GM19324 (cell line): Measurements from ENCODE around the gene ZNF3.

Experiments used
- ATAC-seq: cut with Tn5 transposase; IDR thresholded peaks from one replicate; pipeline ENCODE4 v1.9.1; 2021; ENCODE audit warnings: mild to moderate bottlenecking, moderate library complexity; ENCODE audit not compliant: unreplicated experiment, low FRiP score

The ZNF3 gene

DNA sequence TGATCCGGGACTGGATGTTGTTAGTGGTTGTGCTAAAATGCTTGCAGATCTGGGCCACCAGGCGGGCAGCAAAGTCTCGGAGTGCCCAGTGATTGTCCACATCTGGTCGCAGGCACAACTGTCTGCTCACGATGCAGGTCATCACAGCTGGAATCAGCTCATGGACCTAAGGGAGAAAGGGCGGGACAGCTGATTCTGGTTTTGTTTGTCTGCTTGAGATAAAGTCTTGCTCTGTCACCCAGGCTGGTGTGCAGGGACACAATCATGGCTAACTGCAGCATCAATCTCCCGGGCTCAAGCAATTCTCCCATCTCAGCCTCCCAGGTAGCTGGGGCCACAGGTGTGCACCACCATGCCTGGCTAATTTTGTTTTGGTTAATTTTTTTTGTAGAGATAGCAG is 29.6 kb upstream of the ZNF3 start:
- no peak for ATAC-seq

DNA sequence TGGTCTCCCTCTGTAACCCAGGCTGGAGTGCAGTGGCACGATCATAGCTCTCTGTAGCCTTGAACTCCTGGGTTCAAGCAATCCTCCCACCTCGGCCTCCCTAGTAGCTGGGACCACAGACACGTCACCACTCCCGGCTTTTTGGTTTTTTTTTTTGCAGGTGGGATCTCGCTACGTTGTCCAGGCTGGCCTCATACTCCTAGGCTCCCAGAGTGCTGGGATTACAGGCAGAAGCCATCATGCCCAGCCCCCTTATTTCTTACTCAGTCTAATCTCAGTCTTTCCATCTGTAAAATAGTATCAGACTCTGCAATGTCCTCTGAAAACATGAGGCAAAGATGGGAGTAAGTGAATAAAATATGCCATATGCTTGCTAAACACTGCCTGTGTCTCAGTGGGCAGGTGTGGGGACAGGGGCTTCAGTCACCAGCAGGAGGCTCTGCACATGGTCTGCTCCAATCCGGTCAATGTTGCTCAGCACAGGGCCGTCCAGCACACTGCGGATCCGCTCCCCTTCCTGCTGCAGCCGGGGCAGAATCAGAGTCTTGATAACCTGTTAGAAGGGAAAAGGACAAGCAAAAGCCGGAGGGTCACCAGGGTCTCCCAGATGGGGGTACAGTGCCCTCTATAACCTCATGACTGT is 28.1 kb upstream of the ZNF3 start:
- no peak for ATAC-seq

DNA sequence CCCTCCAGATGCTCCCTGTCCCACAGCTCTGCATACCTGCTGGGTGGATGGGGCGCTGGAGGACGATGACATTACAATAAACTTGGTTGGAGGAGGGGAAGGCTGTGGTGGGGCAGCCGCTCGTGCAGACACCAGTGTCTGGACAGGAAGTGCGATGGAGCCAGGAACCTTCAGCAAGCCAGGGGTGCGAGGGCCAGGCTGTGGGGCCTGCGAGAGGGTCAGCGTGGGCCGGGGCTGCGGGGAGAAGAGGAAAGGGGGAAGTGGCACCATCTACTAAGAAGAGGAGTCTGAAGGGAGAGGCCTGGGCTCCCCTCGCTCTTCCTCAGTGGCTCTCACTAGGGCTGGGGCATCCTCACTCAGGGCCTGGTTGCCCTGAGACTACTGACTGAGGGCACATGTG is 26.4 kb upstream of the ZNF3 start:
- ATAC-seq = no peak

DNA sequence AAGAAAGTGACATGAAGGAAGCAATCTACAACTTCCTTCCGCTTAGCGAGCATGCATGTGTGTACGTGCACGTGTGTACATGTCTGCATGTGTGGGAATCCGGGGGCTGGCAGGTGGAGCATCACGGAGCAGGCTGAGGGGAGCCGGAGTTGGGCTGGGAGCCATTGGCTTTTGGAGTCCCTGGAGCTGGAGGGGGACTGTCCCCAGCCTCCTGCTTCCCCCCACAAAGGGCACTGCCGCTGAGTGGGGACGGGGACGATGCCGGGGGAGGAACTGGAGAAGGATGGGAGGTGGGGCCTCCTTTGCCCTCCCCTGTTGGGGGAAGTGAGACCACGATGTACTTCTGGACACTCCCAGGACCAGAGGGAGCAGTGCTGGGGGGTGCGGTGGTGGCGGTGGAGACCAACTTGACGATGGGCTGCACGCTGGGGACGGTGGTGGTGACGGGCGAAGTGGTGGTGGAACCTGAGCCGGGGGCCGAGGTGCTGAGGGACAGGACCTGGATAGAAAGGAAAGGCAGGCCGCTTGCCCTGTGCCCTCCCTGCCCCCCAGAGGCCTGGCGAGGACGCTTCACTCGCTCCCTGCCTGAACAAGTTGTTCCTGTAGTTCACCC is 25.7 kb upstream of the ZNF3 start:
- ATAC-seq = no peak

DNA sequence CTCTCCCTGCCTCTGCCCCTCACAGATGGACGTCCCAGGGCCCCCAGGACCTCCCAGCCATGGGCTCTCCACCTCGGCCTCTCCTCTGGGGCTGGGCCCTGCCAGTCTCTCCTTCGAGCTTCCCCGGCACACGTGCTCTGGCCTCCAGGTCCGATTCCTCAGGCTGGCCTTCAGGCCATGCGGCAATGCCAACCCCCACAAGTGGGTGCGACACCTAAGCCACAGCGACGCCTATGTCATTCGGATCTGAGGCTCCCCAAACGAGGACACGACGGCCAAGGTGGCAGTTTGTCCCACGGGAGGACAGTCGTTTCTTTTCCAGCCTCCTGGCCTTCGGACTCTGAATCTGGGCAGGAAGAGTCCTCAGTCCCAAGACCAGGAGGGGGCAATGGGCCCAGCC is 25.1 kb upstream of the ZNF3 start:
- ATAC-seq = no peak

DNA sequence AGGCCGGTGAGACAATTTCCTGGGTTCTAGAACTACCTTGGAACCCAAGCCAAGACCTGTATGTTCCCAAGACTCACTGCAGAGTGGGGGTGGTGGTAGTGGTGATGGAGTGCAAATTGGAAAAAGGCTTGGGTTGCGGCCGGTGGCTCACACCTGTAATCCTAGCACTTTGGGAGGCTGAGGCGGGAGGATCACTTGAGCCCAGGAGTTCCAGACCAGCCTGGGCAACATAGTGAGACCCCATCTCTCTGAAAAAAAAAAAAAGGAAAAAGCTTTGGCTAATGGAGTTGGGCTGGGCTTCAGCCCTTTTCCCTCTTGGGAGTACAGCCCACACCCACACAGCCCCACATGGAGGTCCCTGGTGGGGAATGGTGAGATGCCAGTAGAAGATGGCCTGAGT is 24.0 kb upstream of the ZNF3 start:
- ATAC-seq = no peak

DNA sequence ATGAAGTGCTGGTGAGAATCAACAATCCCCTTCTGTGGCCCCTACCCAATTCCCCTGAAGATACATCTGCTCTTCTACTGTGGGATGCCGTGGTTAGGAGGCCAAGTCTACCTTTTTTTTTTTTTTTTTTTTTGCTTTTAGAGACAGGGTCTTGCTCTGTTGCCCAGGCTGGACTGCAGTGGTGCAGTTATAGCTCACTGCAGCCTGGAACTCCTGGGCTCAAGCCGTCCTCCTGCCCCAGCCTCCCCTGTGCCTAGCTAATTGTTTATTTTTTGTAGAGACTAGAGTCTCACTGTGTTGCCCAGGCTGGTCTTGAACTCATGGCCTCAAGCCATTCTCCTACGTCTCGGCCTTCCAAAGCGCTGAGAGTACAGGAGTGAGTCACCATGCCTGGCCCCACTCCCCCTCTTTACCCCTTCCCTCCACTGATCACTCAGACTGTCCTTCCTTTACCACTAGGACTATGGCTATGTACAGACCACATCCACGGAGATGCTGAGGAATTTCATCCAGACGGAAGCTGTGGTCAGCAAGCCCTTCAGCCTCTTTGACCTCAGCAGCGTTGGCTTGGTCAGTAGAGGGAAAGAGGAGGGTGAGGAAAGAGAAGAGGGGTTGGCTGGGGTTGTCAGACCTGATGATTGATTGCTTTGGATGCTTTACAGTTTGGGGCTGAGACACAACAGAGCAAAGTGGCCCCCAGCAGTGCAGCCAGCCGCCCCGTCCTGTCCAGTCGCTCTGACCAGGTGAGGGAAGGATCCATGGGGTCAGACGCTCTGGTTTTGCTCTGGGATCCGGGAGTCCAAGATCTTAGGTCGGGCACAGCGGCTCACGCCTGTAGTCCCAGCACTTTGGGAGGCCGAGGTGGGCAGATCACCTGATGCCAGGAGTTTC is 21.7 kb upstream of the ZNF3 start:
- ATAC-seq = no peak

DNA sequence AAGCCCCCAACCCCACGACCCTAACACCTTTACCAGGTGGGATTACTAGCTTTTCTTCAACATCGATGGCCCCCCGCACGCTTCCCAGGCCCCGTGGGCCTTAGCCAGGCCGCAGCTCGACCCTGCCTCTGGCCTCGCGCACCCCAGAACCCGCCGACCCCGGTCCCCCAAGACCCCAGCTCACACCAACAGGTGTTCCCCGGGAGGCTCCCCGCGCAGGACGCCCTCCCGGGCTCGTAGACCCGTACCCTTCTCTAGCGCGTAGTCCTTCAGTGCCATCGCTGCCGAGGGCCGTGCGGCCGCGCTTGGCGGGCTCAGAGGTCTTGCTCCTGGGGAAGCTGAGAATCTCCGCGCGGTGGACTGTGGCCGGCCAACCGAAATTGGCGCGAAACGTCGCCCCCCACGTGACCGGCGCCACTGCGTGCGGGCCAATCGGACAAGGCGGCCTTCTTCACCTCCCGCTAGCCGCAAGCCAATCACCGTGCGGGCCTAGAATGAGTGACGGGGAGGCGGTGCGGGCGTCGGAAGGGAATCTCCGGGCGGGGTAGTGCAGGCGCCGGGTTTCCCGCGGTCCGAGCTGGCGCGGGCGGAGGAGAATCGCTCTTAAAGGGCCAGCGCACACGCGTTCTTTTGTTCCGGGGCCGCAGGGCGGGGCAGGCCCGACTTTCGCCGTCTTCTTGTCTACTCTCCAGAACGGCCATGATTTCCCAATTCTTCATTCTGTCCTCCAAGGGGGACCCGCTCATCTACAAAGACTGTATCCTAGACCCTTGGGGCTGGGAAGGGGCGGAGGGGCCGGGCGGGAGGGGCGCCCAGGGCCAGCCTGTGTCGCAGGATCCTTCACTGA is 19.7 kb upstream of the ZNF3 start, which contains the start of the genes AP4M1 and MCM7:
TSS of gene AP4M1 (plus strand) at position 628 of the 847 bp plus-strand sequence. CDS start at position 700, 72 bp downstream.
TSS of gene MCM7 (minus strand) at position 382 of the 847 bp plus-strand sequence. CDS start at position 279, 103 bp downstream.
- peak; percentile 83 for ATAC-seq

DNA sequence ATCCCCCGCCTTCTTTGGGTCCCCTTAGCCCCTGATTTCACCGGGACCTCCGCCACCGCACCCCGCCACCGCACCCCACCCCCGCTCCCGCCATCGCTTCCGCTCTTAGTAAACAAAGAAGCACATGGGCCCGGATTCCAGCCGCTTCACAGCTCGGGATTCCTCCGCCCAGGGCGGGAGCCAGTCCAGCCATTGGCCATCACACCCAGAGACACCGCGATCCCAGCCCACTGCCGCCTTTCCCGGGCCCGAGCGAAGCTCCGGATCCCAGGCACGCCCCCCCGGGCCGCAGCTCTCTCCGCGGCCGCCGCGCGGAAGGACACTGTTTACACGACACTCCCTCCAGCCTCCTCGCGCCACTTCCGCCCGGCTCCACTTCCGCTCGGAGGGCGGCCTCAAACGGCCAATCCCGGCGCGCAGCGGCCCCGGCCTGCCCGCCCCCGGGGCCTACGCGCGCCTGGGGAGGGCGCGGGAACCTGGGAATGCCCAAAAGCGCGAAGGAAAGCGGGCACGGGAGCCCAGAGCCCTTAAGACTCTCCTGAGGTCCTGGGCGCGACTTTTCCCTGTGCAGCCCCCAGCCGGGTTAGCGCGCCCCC is 19.0 kb upstream of the ZNF3 start:
- peak; percentile 75 for ATAC-seq

DNA sequence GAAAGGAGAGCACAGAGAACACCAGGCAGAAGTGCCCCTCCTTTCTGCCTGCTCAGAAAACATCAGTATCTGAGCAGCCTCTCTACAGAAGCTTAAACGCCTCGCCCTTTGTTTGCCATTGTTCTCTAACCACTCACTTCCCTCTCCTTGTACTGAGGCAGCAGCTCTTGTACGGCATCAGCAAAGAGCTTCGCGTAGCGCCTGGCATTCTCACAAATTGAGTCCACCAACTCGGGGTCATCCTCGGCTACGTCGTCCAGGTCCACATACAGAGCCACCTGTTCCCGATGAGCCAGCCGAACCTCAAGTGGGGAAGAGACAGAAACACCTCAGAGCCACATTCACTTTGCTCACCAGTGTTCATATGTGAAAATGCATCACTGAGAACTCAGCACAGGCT is 17.9 kb upstream of the ZNF3 start:
- no peak for ATAC-seq

DNA sequence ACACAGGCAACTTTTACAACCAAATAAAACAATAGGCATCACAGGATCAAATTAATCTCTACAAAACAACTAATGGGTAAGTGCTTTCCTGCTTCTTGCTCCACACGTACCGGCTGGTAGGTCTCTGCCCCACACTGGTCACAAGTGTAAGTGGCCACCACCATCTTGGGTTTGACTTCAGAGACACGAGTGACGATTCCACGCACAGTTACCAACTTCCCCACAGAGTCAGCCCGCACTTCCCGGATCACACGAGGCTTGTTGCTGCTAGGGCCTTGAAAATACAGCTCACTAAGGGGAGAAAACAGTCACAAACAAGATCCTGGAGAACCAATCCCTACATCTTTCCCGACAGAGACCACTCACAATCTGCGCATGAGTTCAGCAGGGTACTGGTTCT is 17.4 kb upstream of the ZNF3 start:
- no peak for ATAC-seq

DNA sequence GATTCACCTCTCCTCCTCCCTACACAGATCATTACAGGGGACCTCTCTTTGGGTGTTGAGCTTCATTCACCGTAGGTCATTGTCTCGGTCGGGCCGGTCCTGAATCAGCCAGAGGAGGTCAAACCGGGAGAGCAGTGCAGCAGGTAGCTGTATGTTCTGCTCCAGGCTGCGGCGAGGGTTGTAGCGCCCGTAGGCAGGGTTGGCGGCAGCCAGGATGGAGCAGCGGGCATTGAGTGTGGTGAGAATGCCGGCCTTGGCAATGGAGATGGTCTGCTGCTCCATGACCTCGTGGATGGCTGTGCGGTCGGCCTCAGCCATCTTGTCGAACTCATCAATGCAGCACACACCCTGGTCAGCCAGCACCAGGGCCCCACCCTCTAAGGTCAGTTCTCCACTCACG is 14.2 kb upstream of the ZNF3 start:
- no peak for ATAC-seq

DNA sequence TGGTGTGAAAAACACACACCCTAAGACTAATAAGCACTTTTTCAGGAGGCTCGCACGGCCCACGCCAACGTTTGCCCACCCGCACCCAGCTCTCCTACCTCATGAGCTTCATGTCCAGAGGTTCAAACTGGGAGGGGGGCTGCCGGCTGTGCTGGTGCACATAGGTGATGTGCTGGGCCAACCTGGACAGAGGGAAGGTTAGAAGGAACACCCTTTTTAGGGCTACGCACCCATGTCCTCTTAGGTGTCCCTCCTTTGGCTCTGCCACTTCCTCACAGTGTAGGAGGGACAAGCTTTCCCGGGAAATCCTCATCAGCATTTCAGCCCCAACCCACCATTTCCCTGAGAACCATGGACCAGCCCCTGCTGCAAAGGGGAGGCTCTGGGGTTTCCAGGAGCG is 13.8 kb upstream of the ZNF3 start:
- ATAC-seq = no peak

DNA sequence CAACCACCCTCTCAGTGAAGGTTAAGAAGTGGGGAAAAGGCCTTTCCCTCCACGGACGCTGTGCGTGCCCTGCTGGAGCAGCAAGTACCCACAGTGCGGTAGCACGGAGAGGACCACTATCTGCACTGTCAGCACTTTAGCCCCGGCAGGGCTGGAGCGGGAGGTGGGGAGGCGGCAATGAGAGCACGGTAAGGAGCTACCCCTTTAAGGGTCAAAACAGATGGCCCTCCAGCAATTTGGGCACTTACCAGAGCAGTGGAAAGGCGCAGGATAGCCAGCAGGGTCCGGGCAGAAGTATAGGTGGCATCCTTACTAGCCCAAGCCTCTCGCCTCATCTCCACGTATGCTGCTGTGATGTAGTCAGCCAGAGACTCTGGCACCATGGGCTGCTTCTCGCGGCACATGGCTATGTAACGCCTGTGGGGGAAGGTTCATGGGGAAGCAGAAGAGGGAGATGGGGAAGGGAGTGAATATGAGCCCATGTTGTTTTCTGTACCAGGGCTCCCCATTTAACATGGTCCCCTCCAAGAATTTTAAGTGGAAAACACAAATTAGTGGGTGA is 12.5 kb upstream of the ZNF3 start:
- no peak for ATAC-seq

DNA sequence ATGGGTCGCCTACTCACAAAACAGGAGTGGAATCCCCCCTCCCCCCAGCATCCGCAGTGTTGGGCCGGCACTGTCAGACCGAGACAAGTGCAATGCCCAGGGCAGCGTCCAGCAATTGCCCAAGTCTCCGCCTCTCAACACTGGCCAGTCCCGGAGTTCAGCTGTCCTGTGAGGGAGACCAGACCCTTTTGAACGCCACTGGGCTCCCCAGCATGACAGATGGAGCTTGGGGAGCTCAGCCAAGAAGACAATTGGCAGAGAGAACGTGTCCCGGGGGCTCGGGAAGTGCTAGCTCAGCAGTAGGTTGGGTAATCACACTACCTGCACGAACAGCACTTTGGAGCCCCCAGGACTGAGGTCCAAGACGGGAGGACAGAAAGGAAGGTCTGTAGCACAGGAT is 12.0 kb upstream of the ZNF3 start:
- ATAC-seq = no peak

DNA sequence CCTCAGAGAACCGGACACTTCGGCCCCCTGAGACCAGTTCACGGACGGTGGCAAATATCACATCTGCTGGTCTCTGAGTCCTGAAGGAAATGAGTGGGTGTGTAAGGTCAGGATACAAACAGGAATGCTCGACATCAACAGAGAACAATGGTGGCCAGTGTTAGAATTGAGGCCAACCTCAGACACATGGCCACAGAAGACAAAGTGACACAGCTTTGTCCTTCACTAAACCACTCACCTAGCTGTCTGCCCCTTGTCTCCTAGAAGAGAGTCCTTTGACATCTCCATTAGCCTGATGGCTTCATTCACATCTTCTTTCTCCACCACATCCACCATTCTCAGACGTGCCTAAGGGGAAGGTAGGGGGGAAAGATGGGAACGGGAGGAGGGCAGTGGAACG is 11.5 kb upstream of the ZNF3 start:
- no peak for ATAC-seq

DNA sequence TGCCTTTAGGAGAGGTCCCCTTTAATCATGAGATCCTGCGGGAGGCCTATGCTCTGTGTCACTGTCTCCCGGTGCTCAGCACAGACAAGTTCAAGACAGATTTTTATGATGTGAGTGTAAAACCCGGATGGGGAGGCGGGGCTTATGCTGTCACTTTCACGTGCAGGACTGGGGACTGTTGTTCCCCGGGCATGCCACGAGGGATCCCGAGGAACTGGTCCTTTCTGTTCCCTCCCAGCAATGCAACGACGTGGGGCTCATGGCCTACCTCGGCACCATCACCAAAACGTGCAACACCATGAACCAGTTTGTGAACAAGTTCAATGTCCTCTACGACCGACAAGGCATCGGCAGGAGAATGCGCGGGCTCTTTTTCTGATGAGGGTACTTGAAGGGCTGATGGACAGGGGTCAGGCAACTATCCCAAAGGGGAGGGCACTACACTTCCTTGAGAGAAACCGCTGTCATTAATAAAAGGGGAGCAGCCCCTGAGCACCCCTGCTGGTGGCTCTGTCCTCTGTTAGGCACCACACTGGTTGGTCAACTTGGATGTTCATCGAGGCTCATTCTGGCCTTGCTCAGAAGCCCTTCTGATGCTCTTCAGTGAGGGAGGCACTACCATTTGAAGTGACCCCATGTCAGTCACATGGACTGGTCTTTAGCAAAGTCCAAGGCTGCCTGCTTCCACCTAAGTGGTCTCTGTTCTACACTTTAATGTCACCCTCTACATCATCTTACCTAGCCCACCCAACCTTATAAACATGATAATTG is 10.1 kb upstream of the ZNF3 start:
- ATAC-seq = no peak

DNA sequence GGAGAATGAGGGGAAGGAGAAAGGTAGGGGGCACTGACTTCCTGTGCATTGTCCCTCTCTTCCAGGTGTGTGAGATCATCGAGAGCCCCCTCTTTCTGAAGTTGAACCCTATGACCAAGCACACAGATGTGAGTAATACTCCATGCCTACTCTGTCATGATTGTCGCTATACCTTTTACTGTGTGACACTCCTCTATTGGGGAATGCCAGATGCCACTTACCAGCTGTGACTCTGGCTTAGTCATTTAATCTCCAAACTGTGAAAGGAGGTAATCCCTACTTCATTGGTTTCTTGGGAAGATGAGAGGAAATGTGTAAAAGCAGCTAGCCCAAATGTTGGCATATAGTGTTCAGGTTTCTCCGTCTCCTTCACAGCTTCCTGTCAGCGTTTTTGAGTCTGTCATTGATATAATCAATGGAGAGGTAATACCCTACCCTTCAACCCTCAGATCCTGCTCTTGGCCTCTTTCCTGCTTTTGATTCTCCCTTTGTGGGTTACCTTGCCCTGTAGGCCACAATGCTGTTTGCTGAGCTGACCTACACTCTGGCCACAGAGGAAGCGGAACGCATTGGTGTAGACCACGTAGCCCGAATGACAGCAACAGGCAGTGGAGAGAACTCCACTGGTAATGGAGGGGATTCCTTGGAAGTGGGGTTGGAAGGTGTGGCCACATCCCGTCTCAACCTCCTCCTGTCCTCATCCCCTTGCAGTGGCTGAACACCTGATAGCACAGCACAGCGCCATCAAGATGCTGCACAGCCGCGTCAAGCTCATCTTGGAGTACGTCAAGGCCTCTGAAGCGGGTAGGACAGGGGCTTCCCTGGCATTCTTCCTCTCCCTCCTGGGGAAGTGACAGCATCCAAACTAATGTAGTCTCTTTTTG is 9.2 kb upstream of the ZNF3 start:
- no peak for ATAC-seq
